ENCODE results near the gene SH3BP5. TPM values are rescaled to one million over a fixed set of nuclear protein-coding genes. Genes with fewer than 3 reads are reported as not detected.
"Not testable (repeated sequence)": the region's sequence is repeated elsewhere in the genome, so short reads cannot be mapped to it uniquely, and the experiment has no call there.

SH3BP5 gene
- total RNA-seq, 1 experiment from 2014 or later, result 39.3 TPM

GRCh38 chr3:15368561-15369135 lies 36.3 kb upstream of the SH3BP5 start:
- no peak for DNase-seq
- CTCF ChIA-PET, result no interaction called here

GRCh38 chr3:15367059-15367458 lies 34.7 kb upstream of the SH3BP5 start:
- no peak overlapping the region for H2AFZ ChIP-seq
- BruUV-seq (replicated peaks), result no TSS peak

More at GRCh38 chr3:15368561-15369135, 36.3 kb upstream of the SH3BP5 start:
- POLR2A ChIA-PET (ENCODE audit: unreplicated experiment), result no interaction called here
- Histone ChIP-seq H3K9me3 (ENCODE audit: insufficient read depth, low read depth) (no peaks in the 10 kb centered on the region; the same call in 1 of the 2 replicates), H3K79me2 (ENCODE audit: low read depth) (no peaks in the 10 kb centered on the region), H3K27ac (no peak overlapping the region), H3K4me2 (no peak overlapping the region), H3K27me3 (ENCODE audit: insufficient read depth, low read depth) (no peaks in the 10 kb centered on the region), H3K9me2 (ENCODE audit: insufficient read depth) (no peaks in the 10 kb centered on the region), H4K20me1 (ENCODE audit: insufficient read depth) (no peaks in the 10 kb centered on the region), H2AFZ (no peak overlapping the region), H3K4me3 (no peak overlapping the region), H3F3A (ENCODE audit: insufficient read depth, low read depth) (no peaks in the 10 kb centered on the region), H3K4me1 (replicated peaks; ENCODE audit: insufficient read depth) (peaks cover 7% of the 10 kb centered on the region), H3K36me3 (ENCODE audit: low read depth) (no peaks in the 10 kb centered on the region)
- TF ChIP-seq CTCF (conservative IDR thresholded peaks at IDR 0.05), result no peak
- TF ChIP-seq EZH2 (IDR thresholded peaks at IDR 0.05; ENCODE audit: low read depth), result no peak
- intact Hi-C loops (cut with micrococcal nuclease; ENCODE audit: unreplicated experiment), result no loop called here
- no TSS peak for BruUV-seq (replicated peaks)

GRCh38 chr3:15364078-15364477 lies 31.7 kb upstream of the SH3BP5 start:
- BruUV-seq (replicated peaks); H3K4me2 ChIP-seq; H3K27ac ChIP-seq; intact Hi-C loops (cut with micrococcal nuclease; ENCODE audit: unreplicated experiment); H3K36me3 ChIP-seq (ENCODE audit: low read depth); DNase-seq; H3K9me3 ChIP-seq (ENCODE audit: insufficient read depth, low read depth); H3K4me3 ChIP-seq; H3K27me3 ChIP-seq (ENCODE audit: insufficient read depth, low read depth); H3F3A ChIP-seq (ENCODE audit: insufficient read depth, low read depth); H3K79me2 ChIP-seq (ENCODE audit: low read depth); H4K20me1 ChIP-seq (ENCODE audit: insufficient read depth); H3K9me2 ChIP-seq (ENCODE audit: insufficient read depth); H2AFZ ChIP-seq; CTCF ChIA-PET: not testable (repeated sequence)
- H3K4me1 ChIP-seq (replicated peaks; ENCODE audit: insufficient read depth), result peaks cover 13% of the 10 kb centered on the region
- POLR2A ChIA-PET (ENCODE audit: unreplicated experiment), result interaction anchor here (0.6 to 0.8 kb wide), 2 partner anchors 64 to 473 kb away, joined by 7 read pairs; no protein-coding TSS in a partner anchor

More at GRCh38 chr3:15367059-15367458, 34.7 kb upstream of the SH3BP5 start:
- TF ChIP-seq CTCF (conservative IDR thresholded peaks at IDR 0.05) (no peak), EZH2 (IDR thresholded peaks at IDR 0.05; ENCODE audit: low read depth) (no peak)
- POLR2A ChIA-PET (ENCODE audit: unreplicated experiment), result interaction anchor here (0.6 kb wide), 1 partner anchor 34 kb away, joined by 11 read pairs; the partner anchor contains the start of gene SH3BP5
- H3K27me3 ChIP-seq (ENCODE audit: insufficient read depth, low read depth), result no peaks in the 10 kb centered on the region
- H3K4me1 ChIP-seq (replicated peaks; ENCODE audit: insufficient read depth), result peaks cover 7% of the 10 kb centered on the region
- no peak overlapping the region for H3K4me2 ChIP-seq
- H3K27ac ChIP-seq, result no peak overlapping the region
- peak in 1 of 2 experiments; percentile 35 for DNase-seq
- H3K9me3 ChIP-seq (ENCODE audit: insufficient read depth, low read depth), result no peaks in the 10 kb centered on the region; the same call in 1 of the 2 replicates
- CTCF ChIA-PET, result interaction anchor here (0.7 kb wide), 1 partner anchor 258 kb away, joined by 3 read pairs; no protein-coding TSS in a partner anchor
- H4K20me1 ChIP-seq (ENCODE audit: insufficient read depth), result no peaks in the 10 kb centered on the region
- intact Hi-C loops (cut with micrococcal nuclease; ENCODE audit: unreplicated experiment), result no loop called here
- no peaks in the 10 kb centered on the region for H3K79me2 ChIP-seq (ENCODE audit: low read depth)
- no peaks in the 10 kb centered on the region for H3F3A ChIP-seq (ENCODE audit: insufficient read depth, low read depth)
- H3K4me3 ChIP-seq, result no peak overlapping the region
- no peaks in the 10 kb centered on the region for H3K9me2 ChIP-seq (ENCODE audit: insufficient read depth)
- H3K36me3 ChIP-seq (ENCODE audit: low read depth), result no peaks in the 10 kb centered on the region
